NT2/D1 (cell line): ENCODE measurements around the gene PLPP4.

ENCODE experiments used
- DNase-seq: peaks from one replicate; pipeline ENCODE4 v3.0.0-alpha.2; 2011; ENCODE audit warnings: low read depth, low spot score
- H3K27me3 ChIP-seq: 2 replicates; pipeline ENCODE4 v1.6.0; 2011; ENCODE audit warnings: mild to moderate bottlenecking; ENCODE audit not compliant: insufficient read length, insufficient read depth
- H3K36me3 ChIP-seq: 2 replicates; pipeline ENCODE4 v1.6.1; 2011; ENCODE audit warnings: mild to moderate bottlenecking, low read length, mixed read lengths; ENCODE audit not compliant: insufficient read depth, insufficient read length
- H3K4me1 ChIP-seq: 2 replicates; pipeline ENCODE4 v1.5.1; 2011; ENCODE audit not compliant: insufficient read depth, insufficient read length
- H3K4me3 ChIP-seq: 2 replicates; pipeline ENCODE4 v1.5.1; 2011; ENCODE audit warnings: low read depth; ENCODE audit not compliant: insufficient read length
- H3K9ac ChIP-seq: 2 replicates; pipeline ENCODE4 v1.6.0; 2011; ENCODE audit warnings: low read depth; ENCODE audit not compliant: insufficient read length
- H3K9me3 ChIP-seq: 2 replicates; pipeline ENCODE4 v1.5.1; 2011; ENCODE audit warnings: mild to moderate bottlenecking, low read length; ENCODE audit not compliant: insufficient read depth
- SUZ12 ChIP-seq: IDR thresholded peaks from 2 replicates; pipeline ENCODE4 v1.6.1; 2011; ENCODE audit not compliant: insufficient read length, insufficient read depth; ENCODE audit errors: extremely low read depth
- YY1 ChIP-seq: IDR thresholded peaks from 2 replicates; pipeline ENCODE4 v1.6.1; 2011; ENCODE audit not compliant: insufficient read length, insufficient read depth
- ZNF274 ChIP-seq: IDR thresholded peaks from 2 replicates; pipeline ENCODE4 v1.6.1; 2011; ENCODE audit warnings: mild to moderate bottlenecking, low read depth, low read length

The PLPP4 gene

GRCh38 chr10:120521880-120522279 lies 64.9 kb downstream of the PLPP4 start:
- no peak for DNase-seq
- Histone ChIP-seq H3K4me1 (no peaks in the 10 kb centered on the region), H3K9ac (no peak overlapping the region), H3K4me3 (no peak overlapping the region), H3K36me3 (no peaks in the 10 kb centered on the region), H3K27me3 (no peaks in the 10 kb centered on the region), H3K9me3 (no peaks in the 10 kb centered on the region)
- TF ChIP-seq SUZ12 (no peak), YY1 (no peak), ZNF274 (no peak)

GRCh38 chr10:120527691-120528090 lies 70.7 kb downstream of the PLPP4 start:
- Histone ChIP-seq H3K4me3 (no peak overlapping the region), H3K27me3 (no peaks in the 10 kb centered on the region), H3K9ac (no peak overlapping the region), H3K4me1 (no peaks in the 10 kb centered on the region), H3K9me3 (no peaks in the 10 kb centered on the region), H3K36me3 (no peaks in the 10 kb centered on the region)
- TF ChIP-seq SUZ12 (no peak), YY1 (no peak), ZNF274 (no peak)
- no peak for DNase-seq

- Histone ChIP-seq H3K36me3 (no peaks in the 10 kb centered on the region), H3K9me3 (no peaks in the 10 kb centered on the region), H3K9ac (no peak overlapping the region), H3K4me3 (no peak overlapping the region), H3K4me1 (no peaks in the 10 kb centered on the region), H3K27me3 (no peaks in the 10 kb centered on the region)
- DNase-seq: no peak
- no peak for TF ChIP-seq SUZ12
Observed at GRCh38 chr10:120530699-120531098, 73.7 kb downstream of the PLPP4 start.

GRCh38 chr10:120538091-120538490 lies 81.1 kb downstream of the PLPP4 start:
- H3K36me3 ChIP-seq: no peaks in the 10 kb centered on the region
- no peak overlapping the region for H3K4me3 ChIP-seq
- no peaks in the 10 kb centered on the region for H3K9me3 ChIP-seq
- no peaks in the 10 kb centered on the region for H3K27me3 ChIP-seq
- no peak overlapping the region for H3K9ac ChIP-seq
- no peak for DNase-seq
- TF ChIP-seq YY1 (no peak), ZNF274 (no peak), SUZ12 (no peak)
- peaks cover 2% of the 10 kb centered on the region for H3K4me1 ChIP-seq

GRCh38 chr10:120539076-120539475 lies 82.0 kb downstream of the PLPP4 start:
- no peak for DNase-seq
- TF ChIP-seq SUZ12: no peak
- Histone ChIP-seq H3K36me3 (no peaks in the 10 kb centered on the region), H3K27me3 (no peaks in the 10 kb centered on the region), H3K9me3 (no peaks in the 10 kb centered on the region), H3K9ac (no peak overlapping the region), H3K4me1 (peaks cover 2% of the 10 kb centered on the region), H3K4me3 (no peak overlapping the region)

- Histone ChIP-seq H3K4me1 (peaks cover 2% of the 10 kb centered on the region), H3K9me3 (no peaks in the 10 kb centered on the region), H3K9ac (no peak overlapping the region), H3K27me3 (no peaks in the 10 kb centered on the region), H3K36me3 (no peaks in the 10 kb centered on the region), H3K4me3 (no peak overlapping the region)
- no peak for DNase-seq
- TF ChIP-seq YY1 (no peak), ZNF274 (no peak), SUZ12 (no peak)
Observed at GRCh38 chr10:120540486-120540885, 83.5 kb downstream of the PLPP4 start.

GRCh38 chr10:120541984-120542383 lies 85.0 kb downstream of the PLPP4 start:
- no peaks in the 10 kb centered on the region for H3K27me3 ChIP-seq
- TF ChIP-seq ZNF274 (no peak), YY1 (no peak), SUZ12 (no peak)
- no peaks in the 10 kb centered on the region for H3K36me3 ChIP-seq
- no peaks in the 10 kb centered on the region for H3K9me3 ChIP-seq
- peaks cover 2% of the 10 kb centered on the region for H3K4me1 ChIP-seq
- H3K4me3 ChIP-seq: no peak overlapping the region
- DNase-seq: no peak
- no peak overlapping the region for H3K9ac ChIP-seq

- Histone ChIP-seq H3K27me3 (no peaks in the 10 kb centered on the region), H3K9me3 (no peaks in the 10 kb centered on the region), H3K4me3 (no peak overlapping the region), H3K36me3 (no peaks in the 10 kb centered on the region), H3K9ac (no peak overlapping the region), H3K4me1 (peaks cover 2% of the 10 kb centered on the region)
- DNase-seq: no peak
- TF ChIP-seq ZNF274: no peak
- TF ChIP-seq YY1: no peak
- TF ChIP-seq SUZ12: no peak
Observed at GRCh38 chr10:120542591-120542990, 85.6 kb downstream of the PLPP4 start.
